A549 (cell line): ENCODE data around the gene SLC27A2. TPM values are rescaled to one million over a fixed set of nuclear protein-coding genes. Genes with fewer than 3 reads are reported as not detected.
A peak's percentile ranks its signal among the peaks of the same experiment; 100 is the strongest.

ENCODE experiments used
- ATAC-seq, 2 experiments: fragments of 200-7000 bp in 1 of 2; fragments of >200 bp in 1 of 2; cut with Nextera tagmentation in 1 of 2; cut with Tn5 transposase in 1 of 2; 3 replicates each; pipeline versions ENCODE4 v1.8.0 to v1.9.1; 2018 to 2020; ENCODE audit warnings: mild to moderate bottlenecking in 1 of 2, moderate library complexity in 1 of 2
- CTCF ChIA-PET: fragments of 300-600 bp; sonication (Branson Sonifier 250); formaldehyde crosslinking; extraction: SDS; loops from one replicate; lab custom pipeline; 2021; ENCODE audit warnings: antibody characterized with exemption, inconsistent platforms; lab: Yijun Ruan, JAX
- POLR2A ChIA-PET: fragments of 350-600 bp; formaldehyde crosslinking; extraction: SDS; loops from one replicate; lab custom pipeline; 2021; ENCODE audit warnings: antibody characterized with exemption, inconsistent platforms; lab: Yijun Ruan, JAX
- DNase-seq, 2 experiments: peaks; one replicate each; pipeline versions ENCODE4 v3.0.0 to v3.0.0-alpha.2; 2011 to 2016; ENCODE audit warnings: low read depth in 1 of 2, low spot score in 1 of 2
- FAIRE-seq: peaks from 2 replicates; lab custom pipeline; 2011; peaks lifted over from hg19 to GRCh38; lab: Jason Lieb, UNC
- H3K27ac ChIP-seq, 2 experiments: fragments of >200 bp; sonication (Bioruptor Twin); formaldehyde crosslinking; 3 replicates each; pipeline ENCODE4 v1.5.1; 2016 to 2017
- H3K4me1 ChIP-seq: fragments of >200 bp; sonication (Bioruptor Twin); formaldehyde crosslinking; 3 replicates; pipeline ENCODE4 v1.6.1; 2016
- H3K4me2 ChIP-seq: fragments of >200 bp; sonication (Bioruptor Twin); formaldehyde crosslinking; 3 replicates; pipeline ENCODE4 v1.6.1; 2016
- H3K4me3 ChIP-seq: fragments of >200 bp; sonication (Bioruptor Twin); formaldehyde crosslinking; 3 replicates; pipeline ENCODE4 v1.5.1; 2016
- H3K9me3 ChIP-seq: fragments of >200 bp; sonication (Bioruptor Twin); formaldehyde crosslinking; 3 replicates; pipeline ENCODE4 v1.6.1; 2016
- BCL3 ChIP-seq: fragments of >200 bp; sonication (Bioruptor Twin); formaldehyde crosslinking; IDR thresholded peaks from 3 replicates; pipeline ENCODE4 v1.6.1; 2016
- BHLHE40 ChIP-seq: IDR thresholded peaks from 2 replicates; pipeline ENCODE4 v1.6.1; 2012; ENCODE audit warnings: low read depth, low read length, inconsistent platforms
- CBX2 ChIP-seq: fragments of 200-600 bp; sonication (generic); IDR thresholded peaks from 2 replicates; pipeline ENCODE4 v1.6.1; 2016; ENCODE audit warnings: low read depth, mild to moderate bottlenecking, borderline replicate concordance
- CBX8 ChIP-seq: fragments of 200-600 bp; sonication (generic); IDR thresholded peaks from 2 replicates; pipeline ENCODE4 v1.6.1; 2016
- CEBPB ChIP-seq, 2 experiments: fragments of >200 bp in 1 of 2; sonication (Bioruptor Twin) in 1 of 2; formaldehyde crosslinking in 1 of 2; IDR thresholded peaks; 2 replicates each; pipeline ENCODE4 v1.6.1; 2012 to 2016
- EHF ChIP-seq: fragments of 250-450 bp; sonication (Bioruptor Pico); IDR thresholded peaks from 2 replicates; pipeline ENCODE4 v1.5.0; 2020; ENCODE audit warnings: mild to moderate bottlenecking
- EHMT2 ChIP-seq: fragments of 200-600 bp; sonication (generic); IDR thresholded peaks from 2 replicates; pipeline ENCODE4 v1.6.1; 2016; ENCODE audit warnings: antibody characterized with exemption, low read depth, mild to moderate bottlenecking, moderate library complexity
- EP300 ChIP-seq, 2 experiments: fragments of >200 bp; sonication (Bioruptor Twin); formaldehyde crosslinking; IDR thresholded peaks; 2 replicates in 1 of 2; 3 replicates in 1 of 2; pipeline ENCODE4 v1.6.1; 2016 to 2017
- FOSB ChIP-seq: fragments of 250-450 bp; sonication (Bioruptor Pico); IDR thresholded peaks from 2 replicates; pipeline ENCODE4 v1.5.0; 2020; ENCODE audit warnings: mild to moderate bottlenecking, moderate library complexity
- FOXS1 ChIP-seq: fragments of 250-450 bp; sonication (Bioruptor Pico); IDR thresholded peaks from 2 replicates; pipeline ENCODE4 v1.5.0; 2020; ENCODE audit warnings: mild to moderate bottlenecking, moderate library complexity
- GATA3 ChIP-seq: IDR thresholded peaks from 2 replicates; pipeline ENCODE4 v1.6.1; 2012; ENCODE audit warnings: borderline replicate concordance
- HOXB13 ChIP-seq: fragments of 250-450 bp; sonication (Bioruptor Pico); IDR thresholded peaks from 2 replicates; pipeline ENCODE4 v1.5.0; 2020; ENCODE audit warnings: low read depth, mild to moderate bottlenecking, moderate library complexity
- HOXB5 ChIP-seq: fragments of 250-450 bp; sonication (Bioruptor Pico); IDR thresholded peaks from 2 replicates; pipeline ENCODE4 v1.5.0; 2020; ENCODE audit warnings: mild to moderate bottlenecking, moderate library complexity
- JUN ChIP-seq, 2 experiments: fragments of >200 bp; sonication (Bioruptor Twin); formaldehyde crosslinking; IDR thresholded peaks; 2 replicates in 1 of 2; 3 replicates in 1 of 2; pipeline ENCODE4 v1.6.1; 2016 to 2017
- JUNB ChIP-seq: fragments of >200 bp; sonication (Bioruptor Twin); formaldehyde crosslinking; IDR thresholded peaks from 2 replicates; pipeline ENCODE4 v1.6.1; 2016
- KDM5A ChIP-seq: fragments of 200-600 bp; sonication (generic); IDR thresholded peaks from 2 replicates; pipeline ENCODE4 v1.6.1; 2016; ENCODE audit warnings: antibody characterized with exemption, mild to moderate bottlenecking
- NR3C1 ChIP-seq: fragments of >200 bp; sonication (Bioruptor Twin); formaldehyde crosslinking; IDR thresholded peaks from 3 replicates; pipeline ENCODE4 v1.6.1; 2017
- PHF8 ChIP-seq: fragments of 200-600 bp; sonication (generic); IDR thresholded peaks from 2 replicates; pipeline ENCODE4 v1.6.1; 2016; ENCODE audit warnings: low read depth, mild to moderate bottlenecking, antibody characterized with exemption, moderate library complexity, borderline replicate concordance
- POLR2AphosphoS2 ChIP-seq: conservative IDR thresholded peaks from 2 replicates; pipeline ENCODE4 v1.6.1; 2012; ENCODE audit warnings: low read length, improper control_type of control experiment, inconsistent platforms
- RAD21 ChIP-seq, 2 experiments: fragments of >200 bp in 1 of 2; sonication (Bioruptor Twin) in 1 of 2; formaldehyde crosslinking in 1 of 2; IDR thresholded peaks in 1 of 2; conservative IDR thresholded peaks in 1 of 2; 2 replicates in 1 of 2; 3 replicates in 1 of 2; pipeline ENCODE4 v1.6.1; 2012 to 2018; ENCODE audit warnings: inconsistent platforms in 1 of 2
- RARB ChIP-seq: fragments of 250-450 bp; sonication (Bioruptor Pico); IDR thresholded peaks from 2 replicates; pipeline ENCODE4 v1.8.0; 2021; ENCODE audit warnings: mild to moderate bottlenecking, moderate library complexity
- RNF2 ChIP-seq: fragments of 200-600 bp; sonication (generic); IDR thresholded peaks from 2 replicates; pipeline ENCODE4 v1.6.1; 2016; ENCODE audit warnings: low read depth, mild to moderate bottlenecking, antibody characterized with exemption, moderate library complexity, borderline replicate concordance
- SMC3 ChIP-seq: fragments of >200 bp; sonication (Bioruptor Twin); formaldehyde crosslinking; IDR thresholded peaks from 3 replicates; pipeline ENCODE4 v1.6.1; 2018; ENCODE audit warnings: inconsistent platforms
- ZC3H11A ChIP-seq: fragments of 450-650 bp; IDR thresholded peaks from 2 replicates; pipeline ENCODE4 v1.6.1; 2014; ENCODE audit warnings: antibody characterized with exemption, mild to moderate bottlenecking
- ZSCAN20 ChIP-seq: fragments of 250-450 bp; sonication (Bioruptor Pico); IDR thresholded peaks from 2 replicates; pipeline ENCODE4 v1.8.0; 2022; ENCODE audit warnings: mild to moderate bottlenecking, moderate library complexity
- WGBS: methylation state at CpG from one replicate; pipeline ENCODE4 v1.1.6; 2017; ENCODE audit errors: missing lambda C conversion rate; 5-methylcytosine and 5-hydroxymethylcytosine counted together
- polyA plus RNA-seq, 4 experiments: library from polyadenylated mRNA; depleted of rRNA in 3 of 4; stranded (reverse); fragments of >200 nt; fragmentation: RNase III in 1 of 4; extraction: RNeasy Plus Mini Kit Qiagen cat#74134 plus additional on column Dnase treatment in 1 of 4; gene quantifications; 2 replicates in 3 of 4; 3 replicates in 1 of 4; pipeline ENCODE4 v1.2.3, GENCODE V29; 2011 to 2017
- TF ChIP-seq, protein P1 (sequence below): fragments of >200 bp; sonication (Bioruptor Twin); formaldehyde crosslinking; IDR thresholded peaks from 3 replicates; pipeline ENCODE4 v1.5.1; 2016
- TF ChIP-seq, protein P2 (sequence below): IDR thresholded peaks from 2 replicates; pipeline ENCODE4 v1.6.1; 2012
- TF ChIP-seq, protein P3 (sequence below): IDR thresholded peaks from 2 replicates; pipeline ENCODE4 v1.6.1; 2012; ENCODE audit warnings: low read depth, borderline replicate concordance

SLC27A2 gene
- polyA plus RNA-seq, 2 of the 4 experiments (the other 2 are of a cell fraction) = 36.0 to 44.1 TPM

DNA sequence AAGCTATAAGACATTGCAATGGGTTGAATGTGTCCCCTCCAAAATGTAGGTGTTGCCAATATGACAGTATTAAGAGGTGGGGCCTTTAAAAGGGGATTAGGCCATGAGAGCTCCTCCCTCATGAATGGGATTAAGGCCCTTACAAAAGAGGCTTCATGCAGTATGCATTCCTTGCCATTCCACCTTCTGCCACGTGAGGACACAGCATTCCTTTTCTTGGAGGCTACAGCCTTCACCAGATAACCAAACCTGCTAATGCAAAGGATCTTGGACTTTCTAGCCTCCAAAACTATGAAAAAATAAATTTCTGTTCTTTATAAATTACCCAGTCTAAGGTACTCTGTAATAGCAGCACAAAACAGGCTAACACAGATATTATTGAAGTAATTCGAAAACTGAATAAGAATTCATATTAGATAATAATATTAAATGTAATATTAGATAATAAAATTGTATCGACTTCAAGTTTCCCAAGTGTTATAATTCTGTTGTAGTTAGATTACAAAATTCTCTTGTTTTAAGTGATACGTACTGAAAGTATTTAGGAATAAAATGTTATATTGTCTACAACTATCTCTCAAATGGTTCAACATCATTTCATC is 33.5 kb upstream of the SLC27A2 start:
- WGBS = 59% methylated on average over 4 of the region's 4 CpGs
- ATAC-seq (peak; percentile 88 to 90; a peak in 5 of 6 replicates), DNase-seq (peak in 1 of 2 experiments; percentile 91), FAIRE-seq (peak; percentile 68)
- ChIA-PET POLR2A (interaction anchor here (0.6 to 1.2 kb wide), 6 partner anchors 18 to 760 kb away, joined by 3 to 4 read pairs (median 3); partner anchors contain the start of genes AP4E1 and SLC27A2), CTCF (interaction anchor here (0.6 to 3.0 kb wide), 46 partner anchors 8 to 980 kb away, joined by 3 to 67 read pairs (median 4); partner anchors contain the start of gene SLC27A2)
- H3K9me3 ChIP-seq = no peaks in the 10 kb centered on the region
- H3K4me2 ChIP-seq = no peak overlapping the region
- peaks cover 31% of the 10 kb centered on the region for H3K4me1 ChIP-seq
- TF ChIP-seq, protein P1, sequence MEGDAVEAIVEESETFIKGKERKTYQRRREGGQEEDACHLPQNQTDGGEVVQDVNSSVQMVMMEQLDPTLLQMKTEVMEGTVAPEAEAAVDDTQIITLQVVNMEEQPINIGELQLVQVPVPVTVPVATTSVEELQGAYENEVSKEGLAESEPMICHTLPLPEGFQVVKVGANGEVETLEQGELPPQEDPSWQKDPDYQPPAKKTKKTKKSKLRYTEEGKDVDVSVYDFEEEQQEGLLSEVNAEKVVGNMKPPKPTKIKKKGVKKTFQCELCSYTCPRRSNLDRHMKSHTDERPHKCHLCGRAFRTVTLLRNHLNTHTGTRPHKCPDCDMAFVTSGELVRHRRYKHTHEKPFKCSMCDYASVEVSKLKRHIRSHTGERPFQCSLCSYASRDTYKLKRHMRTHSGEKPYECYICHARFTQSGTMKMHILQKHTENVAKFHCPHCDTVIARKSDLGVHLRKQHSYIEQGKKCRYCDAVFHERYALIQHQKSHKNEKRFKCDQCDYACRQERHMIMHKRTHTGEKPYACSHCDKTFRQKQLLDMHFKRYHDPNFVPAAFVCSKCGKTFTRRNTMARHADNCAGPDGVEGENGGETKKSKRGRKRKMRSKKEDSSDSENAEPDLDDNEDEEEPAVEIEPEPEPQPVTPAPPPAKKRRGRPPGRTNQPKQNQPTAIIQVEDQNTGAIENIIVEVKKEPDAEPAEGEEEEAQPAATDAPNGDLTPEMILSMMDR = peak; percentile 96
- TF ChIP-seq BCL3 = no peak
- TF ChIP-seq RAD21 (conservative IDR thresholded peaks at IDR 0.05 in 1 of 2, IDR thresholded peaks at IDR 0.05 in 1 of 2) = peak; percentile 98
- TF ChIP-seq EHF = no peak
- no peak for TF ChIP-seq EHMT2
- no peak for TF ChIP-seq JUN (IDR thresholded peaks at IDR 0.05)
- TF ChIP-seq, protein P2, sequence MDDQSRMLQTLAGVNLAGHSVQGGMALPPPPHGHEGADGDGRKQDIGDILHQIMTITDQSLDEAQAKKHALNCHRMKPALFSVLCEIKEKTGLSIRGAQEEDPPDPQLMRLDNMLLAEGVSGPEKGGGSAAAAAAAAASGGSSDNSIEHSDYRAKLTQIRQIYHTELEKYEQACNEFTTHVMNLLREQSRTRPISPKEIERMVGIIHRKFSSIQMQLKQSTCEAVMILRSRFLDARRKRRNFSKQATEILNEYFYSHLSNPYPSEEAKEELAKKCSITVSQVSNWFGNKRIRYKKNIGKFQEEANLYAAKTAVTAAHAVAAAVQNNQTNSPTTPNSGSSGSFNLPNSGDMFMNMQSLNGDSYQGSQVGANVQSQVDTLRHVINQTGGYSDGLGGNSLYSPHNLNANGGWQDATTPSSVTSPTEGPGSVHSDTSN = no peak
- TF ChIP-seq CBX2 = no peak
- TF ChIP-seq CEBPB (IDR thresholded peaks at IDR 0.05) = 0 out of 4 replicates have a peak, but pooled peaks of 1 of the 2 experiments have one; percentile 15
- TF ChIP-seq KDM5A = no peak
- no peak for TF ChIP-seq GATA3
- TF ChIP-seq RNF2 = no peak
- peak; percentile 99 for TF ChIP-seq SMC3
- TF ChIP-seq HOXB5 (CRISPR knock-in tag) = no peak
- no peak for TF ChIP-seq ZC3H11A
- TF ChIP-seq JUNB = no peak
- no peak for TF ChIP-seq FOXS1
- no peak overlapping the region for H3K27ac ChIP-seq
- no peak overlapping the region for H3K4me3 ChIP-seq

GRCh38 chr15:50149090-50149489 is 32.9 kb upstream of the SLC27A2 start:
- no peaks in the 10 kb centered on the region for H3K9me3 ChIP-seq
- WGBS = 33% methylated on average over 1 of the region's 1 CpG
- ChIA-PET POLR2A (interaction anchor here (0.9 to 1.2 kb wide), 2 partner anchors 33 to 204 kb away, joined by 3 read pairs; partner anchors contain the start of gene SLC27A2), CTCF (interaction anchor here (0.8 to 3.0 kb wide), 15 partner anchors 12 to 777 kb away, joined by 3 to 67 read pairs (median 10); partner anchors contain the start of genes AP4E1 and SLC27A2)
- no peak overlapping the region; the same call in 2 of the 3 replicates for H3K4me2 ChIP-seq
- TF ChIP-seq EHF (no peak), POLR2AphosphoS2 (no peak), ZC3H11A (no peak), RAD21 (conservative IDR thresholded peaks at IDR 0.05 in 1 of 2, IDR thresholded peaks at IDR 0.05 in 1 of 2) (no peak), NR3C1 (no peak), EP300 (IDR thresholded peaks at IDR 0.05) (no peak), ZSCAN20 (CRISPR knock-in tag) (no peak), CBX8 (no peak), BHLHE40 (no peak), HOXB13 (CRISPR knock-in tag) (no peak), HOXB5 (CRISPR knock-in tag) (no peak), JUNB (no peak), RARB (no peak), FOSB (no peak), PHF8 (no peak)
- TF ChIP-seq, protein P3, sequence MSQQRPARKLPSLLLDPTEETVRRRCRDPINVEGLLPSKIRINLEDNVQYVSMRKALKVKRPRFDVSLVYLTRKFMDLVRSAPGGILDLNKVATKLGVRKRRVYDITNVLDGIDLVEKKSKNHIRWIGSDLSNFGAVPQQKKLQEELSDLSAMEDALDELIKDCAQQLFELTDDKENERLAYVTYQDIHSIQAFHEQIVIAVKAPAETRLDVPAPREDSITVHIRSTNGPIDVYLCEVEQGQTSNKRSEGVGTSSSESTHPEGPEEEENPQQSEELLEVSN = no peak
- DNase-seq (no peak), ATAC-seq (no peak), FAIRE-seq (no peak)
- H3K4me3 ChIP-seq = no peak overlapping the region
- peak overlapping the region; percentile 2 to 57; a peak in 4 of 6 replicates for H3K27ac ChIP-seq
- peaks cover 31% of the 10 kb centered on the region for H3K4me1 ChIP-seq
